GM18511 (cell line): ENCODE data around the gene ARHGEF39.

ENCODE experiments used
- ATAC-seq: cut with Tn5 transposase; IDR thresholded peaks from one replicate; pipeline ENCODE4 v1.9.1; 2021; ENCODE audit warnings: mild to moderate bottlenecking, moderate library complexity; ENCODE audit not compliant: unreplicated experiment

The ARHGEF39 gene

DNA sequence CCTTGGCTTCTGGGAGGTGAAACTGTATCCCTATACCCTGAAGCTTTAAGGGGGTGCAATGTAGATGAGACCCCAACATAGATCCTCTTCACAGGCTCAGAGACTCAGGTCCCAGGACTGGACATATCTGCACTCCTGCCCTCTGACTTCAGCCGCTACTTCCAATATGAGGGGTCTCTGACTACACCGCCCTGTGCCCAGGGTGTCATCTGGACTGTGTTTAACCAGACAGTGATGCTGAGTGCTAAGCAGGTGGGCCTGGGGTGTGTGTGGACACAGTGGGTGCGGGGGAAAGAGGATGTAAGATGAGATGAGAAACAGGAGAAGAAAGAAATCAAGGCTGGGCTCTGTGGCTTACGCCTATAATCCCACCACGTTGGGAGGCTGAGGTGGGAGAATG lies 14.1 kb upstream of the ARHGEF39 start:
- ATAC-seq = no peak

DNA sequence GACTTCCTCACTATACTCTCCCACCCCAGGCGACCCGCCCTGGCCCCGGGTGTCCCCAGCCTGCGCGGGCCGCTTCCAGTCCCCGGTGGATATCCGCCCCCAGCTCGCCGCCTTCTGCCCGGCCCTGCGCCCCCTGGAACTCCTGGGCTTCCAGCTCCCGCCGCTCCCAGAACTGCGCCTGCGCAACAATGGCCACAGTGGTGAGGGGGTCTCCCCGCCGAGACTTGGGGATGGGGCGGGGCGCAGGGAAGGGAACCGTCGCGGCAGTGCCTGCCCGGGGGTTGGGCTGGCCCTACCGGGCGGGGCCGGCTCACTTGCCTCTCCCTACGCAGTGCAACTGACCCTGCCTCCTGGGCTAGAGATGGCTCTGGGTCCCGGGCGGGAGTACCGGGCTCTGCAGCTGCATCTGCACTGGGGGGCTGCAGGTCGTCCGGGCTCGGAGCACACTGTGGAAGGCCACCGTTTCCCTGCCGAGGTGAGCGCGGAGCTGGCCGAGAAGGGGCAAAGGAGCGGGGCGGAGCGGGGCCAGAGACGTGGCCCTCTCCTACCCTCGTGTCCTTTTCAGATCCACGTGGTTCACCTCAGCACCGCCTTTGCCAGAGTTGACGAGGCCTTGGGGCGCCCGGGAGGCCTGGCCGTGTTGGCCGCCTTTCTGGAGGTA lies 10.9 kb upstream of the ARHGEF39 start:
- no peak for ATAC-seq

DNA sequence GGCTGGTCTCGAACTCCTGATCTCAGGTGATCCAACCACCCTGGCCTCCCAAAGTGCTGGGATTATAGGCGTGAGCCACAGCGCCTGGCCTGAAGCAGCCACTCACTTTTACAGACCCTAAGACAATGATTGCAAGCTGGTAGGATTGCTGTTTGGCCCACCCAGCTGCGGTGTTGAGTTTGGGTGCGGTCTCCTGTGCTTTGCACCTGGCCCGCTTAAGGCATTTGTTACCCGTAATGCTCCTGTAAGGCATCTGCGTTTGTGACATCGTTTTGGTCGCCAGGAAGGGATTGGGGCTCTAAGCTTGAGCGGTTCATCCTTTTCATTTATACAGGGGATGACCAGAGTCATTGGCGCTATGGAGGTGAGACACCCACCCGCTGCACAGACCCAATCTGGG lies 10.2 kb upstream of the ARHGEF39 start:
- ATAC-seq = no peak

DNA sequence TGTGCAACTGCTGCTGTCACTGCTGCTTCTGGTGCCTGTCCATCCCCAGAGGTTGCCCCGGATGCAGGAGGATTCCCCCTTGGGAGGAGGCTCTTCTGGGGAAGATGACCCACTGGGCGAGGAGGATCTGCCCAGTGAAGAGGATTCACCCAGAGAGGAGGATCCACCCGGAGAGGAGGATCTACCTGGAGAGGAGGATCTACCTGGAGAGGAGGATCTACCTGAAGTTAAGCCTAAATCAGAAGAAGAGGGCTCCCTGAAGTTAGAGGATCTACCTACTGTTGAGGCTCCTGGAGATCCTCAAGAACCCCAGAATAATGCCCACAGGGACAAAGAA lies 9.0 kb upstream of the ARHGEF39 start:
- no peak for ATAC-seq

DNA sequence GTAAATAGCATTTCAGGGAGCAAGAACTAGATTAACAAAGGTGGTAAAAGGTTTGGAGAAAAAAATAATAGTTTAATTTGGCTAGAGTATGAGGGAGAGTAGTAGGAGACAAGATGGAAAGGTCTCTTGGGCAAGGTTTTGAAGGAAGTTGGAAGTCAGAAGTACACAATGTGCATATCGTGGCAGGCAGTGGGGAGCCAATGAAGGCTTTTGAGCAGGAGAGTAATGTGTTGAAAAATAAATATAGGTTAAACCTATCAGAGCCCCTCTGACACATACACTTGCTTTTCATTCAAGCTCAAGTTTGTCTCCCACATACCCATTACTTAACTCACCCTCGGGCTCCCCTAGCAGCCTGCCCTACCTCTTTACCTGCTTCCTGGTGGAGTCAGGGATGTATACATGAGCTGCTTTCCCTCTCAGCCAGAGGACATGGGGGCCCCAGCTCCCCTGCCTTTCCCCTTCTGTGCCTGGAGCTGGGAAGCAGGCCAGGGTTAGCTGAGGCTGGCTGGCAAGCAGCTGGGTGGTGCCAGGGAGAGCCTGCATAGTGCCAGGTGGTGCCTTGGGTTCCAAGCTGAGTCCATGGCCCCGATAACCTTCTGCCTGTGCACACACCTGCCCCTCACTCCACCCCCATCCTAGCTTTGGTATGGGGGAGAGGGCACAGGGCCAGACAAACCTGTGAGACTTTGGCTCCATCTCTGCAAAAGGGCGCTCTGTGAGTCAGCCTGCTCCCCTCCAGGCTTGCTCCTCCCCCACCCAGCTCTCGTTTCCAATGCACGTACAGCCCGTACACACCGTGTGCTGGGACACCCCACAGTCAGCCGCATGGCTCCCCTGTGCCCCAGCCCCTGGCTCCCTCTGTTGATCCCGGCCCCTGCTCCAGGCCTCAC lies 8.4 kb upstream of the ARHGEF39 start, which contains the start of gene CA9:
Gene CA9 (plus strand): TSS at position 797 of the 893 bp plus-strand sequence. CDS start 32 bp downstream, at position 829.
- no peak for ATAC-seq

DNA sequence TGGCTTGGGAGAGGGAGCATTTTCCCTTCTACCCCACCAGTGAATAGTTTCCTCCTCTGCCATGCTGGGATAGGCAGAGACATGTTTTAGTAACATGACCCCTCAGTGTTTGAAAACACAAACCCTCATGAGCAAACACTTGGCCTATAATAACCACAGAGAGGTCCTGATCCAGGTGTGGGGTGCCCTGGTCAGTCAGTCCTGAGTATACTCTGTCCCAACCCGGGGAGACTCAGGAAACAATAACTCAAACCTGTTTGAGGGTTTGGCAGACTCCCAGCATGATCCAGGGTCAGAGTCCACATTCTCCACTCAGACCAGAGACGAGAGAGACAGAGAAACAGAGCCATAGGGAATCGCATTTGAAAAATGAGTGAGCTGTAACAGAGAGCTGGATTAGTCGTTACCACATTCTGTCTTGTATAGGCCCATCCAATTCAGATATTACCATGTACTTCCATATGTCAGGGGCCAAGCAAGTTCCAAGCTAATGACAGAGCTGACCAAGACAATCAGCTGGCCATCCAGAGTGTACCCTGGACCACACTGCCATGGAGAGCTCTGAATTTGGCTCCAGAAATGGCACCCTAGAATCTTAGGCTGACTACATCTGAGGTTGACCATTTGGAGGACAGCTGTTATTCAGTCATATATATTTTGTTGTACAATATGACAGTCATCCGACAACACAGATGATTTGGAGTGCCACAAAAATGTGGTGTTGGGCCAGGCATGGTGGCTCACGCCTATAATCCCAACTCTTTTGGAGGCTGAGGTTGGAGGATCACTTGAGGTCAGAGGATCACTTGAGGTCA lies 4.5 kb upstream of the ARHGEF39 start:
- no peak for ATAC-seq

DNA sequence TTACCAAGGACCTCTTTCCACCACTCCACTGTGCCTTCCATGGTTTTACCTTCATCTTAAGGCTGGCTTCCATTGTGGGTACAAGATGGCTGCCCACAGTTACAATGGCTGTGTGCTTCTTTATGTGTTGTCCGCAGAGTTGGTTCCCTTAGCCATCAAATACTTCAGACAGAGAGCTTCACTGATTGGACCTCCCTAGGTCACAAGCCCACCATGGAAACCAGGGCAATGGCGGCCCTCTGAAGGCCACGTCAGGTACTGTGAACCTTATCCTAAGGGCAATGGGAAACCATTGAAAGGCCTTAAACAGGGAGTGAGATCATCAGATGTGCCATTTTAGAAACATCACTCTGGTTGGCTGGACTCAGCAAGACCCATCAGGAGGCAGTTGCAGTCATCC lies 2.9 kb upstream of the ARHGEF39 start:
- no peak for ATAC-seq

DNA sequence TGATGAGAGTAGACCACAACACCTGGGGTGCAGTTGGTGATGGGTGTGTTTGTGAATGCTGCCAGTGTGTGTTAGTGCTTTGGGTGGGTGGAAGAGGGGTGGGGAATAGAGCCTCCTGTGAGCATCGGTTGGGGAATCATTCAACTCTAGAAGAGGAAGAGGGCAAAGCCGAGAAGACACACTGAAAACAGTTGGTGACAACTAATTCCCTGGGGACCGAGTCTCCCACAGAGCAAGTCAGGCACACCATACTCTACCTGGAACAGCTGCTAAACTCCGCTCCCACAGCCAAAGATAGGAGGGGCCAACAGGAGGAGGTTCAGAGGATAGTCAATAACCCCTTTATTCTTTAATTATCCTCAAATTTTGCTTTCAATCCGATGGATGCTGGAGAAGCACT lies 1.6 kb upstream of the ARHGEF39 start:
- no peak for ATAC-seq

DNA sequence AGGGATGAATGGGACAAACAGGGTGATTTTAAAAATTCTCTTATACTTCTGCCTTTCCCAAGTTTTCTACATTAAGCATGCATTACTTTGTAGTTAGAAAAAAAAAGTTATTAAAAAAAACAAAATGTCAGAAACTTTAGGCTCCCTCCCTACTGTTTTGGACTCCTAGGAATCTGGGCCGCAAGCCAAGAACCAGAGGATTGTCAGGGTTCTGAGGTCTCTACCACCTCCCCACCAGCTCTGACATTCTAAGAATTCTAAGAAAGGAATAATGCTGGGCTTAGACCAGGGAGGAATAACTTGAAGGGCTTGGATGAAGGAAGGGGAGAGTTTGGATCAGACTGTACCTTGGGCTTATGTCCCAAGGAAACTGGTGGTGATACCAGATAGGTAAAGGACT lies 1.1 kb upstream of the ARHGEF39 start:
- no peak for ATAC-seq

DNA sequence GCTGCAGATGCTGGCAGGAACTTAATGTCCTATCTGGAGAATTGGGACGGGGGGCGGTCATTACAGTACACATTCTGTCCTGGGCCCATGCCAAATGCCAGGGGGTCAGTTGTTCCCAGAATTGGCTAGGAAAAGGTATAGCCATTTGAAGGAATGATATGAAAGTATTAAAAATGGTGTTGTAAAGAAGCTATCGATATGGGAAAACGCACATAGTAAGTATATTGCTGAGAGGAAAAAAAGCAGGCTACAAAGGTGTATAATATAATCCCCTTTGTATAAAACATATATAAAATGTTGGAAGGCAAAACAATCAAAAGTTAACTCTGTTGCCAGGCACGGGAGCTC lies 450 bp upstream of the ARHGEF39 start:
- ATAC-seq = no peak

DNA sequence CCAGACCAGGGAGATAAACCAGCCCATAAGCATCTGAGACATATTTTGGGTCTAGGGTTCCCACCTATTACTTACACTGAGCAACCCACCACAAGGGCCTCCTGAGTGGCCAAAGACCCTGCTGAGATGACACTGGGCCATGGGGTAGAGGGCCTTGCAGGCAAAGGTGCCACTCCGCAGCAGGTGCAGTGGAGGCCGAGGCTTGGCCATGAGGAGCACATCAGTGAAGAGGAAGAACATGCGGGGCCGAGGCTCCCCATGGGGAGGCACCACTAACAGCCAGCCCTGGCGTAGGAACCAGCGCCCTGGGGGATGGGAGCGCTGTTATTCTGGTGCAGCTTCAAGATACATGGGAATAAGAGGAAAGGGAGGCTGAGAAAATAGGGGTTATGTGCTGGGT lies 2.6 kb downstream of the ARHGEF39 start:
- no peak for ATAC-seq

DNA sequence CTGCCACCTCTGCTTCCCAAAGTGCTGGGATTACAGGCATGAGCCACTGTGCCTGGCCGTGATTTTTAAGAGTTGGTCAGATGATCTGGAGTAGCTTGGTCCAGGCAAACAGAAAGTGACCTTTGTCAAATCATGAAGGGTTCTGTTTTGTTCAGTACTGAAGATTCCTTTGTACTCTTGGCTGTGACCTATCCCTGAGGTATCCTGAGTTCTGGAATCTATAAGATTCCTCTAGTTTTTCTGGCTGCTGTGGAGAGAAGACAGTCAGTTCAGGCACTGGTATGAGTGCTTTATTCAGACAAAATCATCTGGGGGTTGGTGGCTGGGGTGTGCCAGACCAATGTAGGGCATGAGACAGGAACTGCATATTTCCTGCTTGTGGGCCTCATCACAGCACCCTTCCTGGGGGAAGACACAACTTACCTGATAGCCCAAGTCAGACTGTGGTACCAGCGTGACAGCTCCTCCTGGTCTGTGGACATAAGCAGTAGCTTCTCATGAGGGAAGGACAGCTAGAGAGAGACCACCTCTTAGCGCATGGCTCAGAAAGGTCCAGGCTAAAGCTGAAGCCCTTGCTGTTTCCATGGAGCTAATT lies 3.1 kb downstream of the ARHGEF39 start:
- no peak for ATAC-seq

DNA sequence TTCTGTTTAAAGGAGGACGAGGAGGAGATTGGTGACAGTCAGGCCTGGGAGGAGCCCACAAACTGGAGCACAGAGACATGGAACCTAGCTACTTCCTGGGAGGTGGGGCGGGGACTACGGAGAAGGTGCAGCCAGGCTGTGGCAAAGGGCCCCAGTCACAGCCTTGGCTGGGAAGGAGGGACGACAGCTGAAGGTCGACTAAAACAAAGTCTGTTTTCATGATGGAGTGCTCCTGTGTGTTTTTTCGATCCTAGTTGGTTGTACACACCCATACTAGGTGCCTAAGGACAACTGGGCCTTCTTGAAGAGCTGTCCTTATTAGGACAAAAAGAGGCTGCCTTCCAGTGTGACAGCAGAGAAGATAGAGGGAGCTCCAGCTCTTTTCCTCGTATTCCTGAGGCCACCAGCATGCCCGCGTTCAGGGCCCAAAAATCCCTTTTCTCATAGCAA lies 4.0 kb downstream of the ARHGEF39 start:
- no peak for ATAC-seq

DNA sequence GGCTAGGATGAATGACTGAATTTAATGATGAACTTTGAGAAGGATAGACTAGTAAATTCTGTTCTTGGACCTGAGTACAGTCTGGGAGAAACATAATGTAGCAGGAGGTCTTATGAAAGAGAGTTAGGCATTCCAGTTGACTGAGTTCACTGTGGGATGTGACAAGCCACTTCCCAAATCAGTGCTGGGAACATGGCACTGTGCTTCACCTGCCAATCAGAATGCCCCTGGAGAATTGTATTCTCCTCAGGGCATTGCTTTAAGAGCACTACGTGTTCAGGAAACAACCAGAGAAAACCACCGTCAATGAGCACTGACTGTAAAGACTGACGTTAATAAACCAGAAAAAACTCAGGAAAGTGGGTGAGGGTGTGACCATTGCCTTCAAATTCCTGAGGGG lies 5.7 kb downstream of the ARHGEF39 start:
- ATAC-seq = no peak

DNA sequence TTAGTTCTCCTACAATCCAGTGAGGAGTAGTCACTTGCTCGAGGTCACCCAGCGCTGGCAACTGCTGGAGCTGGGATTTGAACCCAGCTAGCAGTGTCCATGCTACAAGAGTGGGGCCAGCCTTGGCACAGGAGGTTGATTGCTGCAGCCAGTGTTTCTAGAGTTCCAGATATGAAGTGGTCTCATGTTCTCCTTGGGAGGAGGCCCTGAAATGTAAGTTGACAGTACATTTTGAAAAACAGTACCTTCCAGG lies 6.1 kb downstream of the ARHGEF39 start:
- no peak for ATAC-seq

DNA sequence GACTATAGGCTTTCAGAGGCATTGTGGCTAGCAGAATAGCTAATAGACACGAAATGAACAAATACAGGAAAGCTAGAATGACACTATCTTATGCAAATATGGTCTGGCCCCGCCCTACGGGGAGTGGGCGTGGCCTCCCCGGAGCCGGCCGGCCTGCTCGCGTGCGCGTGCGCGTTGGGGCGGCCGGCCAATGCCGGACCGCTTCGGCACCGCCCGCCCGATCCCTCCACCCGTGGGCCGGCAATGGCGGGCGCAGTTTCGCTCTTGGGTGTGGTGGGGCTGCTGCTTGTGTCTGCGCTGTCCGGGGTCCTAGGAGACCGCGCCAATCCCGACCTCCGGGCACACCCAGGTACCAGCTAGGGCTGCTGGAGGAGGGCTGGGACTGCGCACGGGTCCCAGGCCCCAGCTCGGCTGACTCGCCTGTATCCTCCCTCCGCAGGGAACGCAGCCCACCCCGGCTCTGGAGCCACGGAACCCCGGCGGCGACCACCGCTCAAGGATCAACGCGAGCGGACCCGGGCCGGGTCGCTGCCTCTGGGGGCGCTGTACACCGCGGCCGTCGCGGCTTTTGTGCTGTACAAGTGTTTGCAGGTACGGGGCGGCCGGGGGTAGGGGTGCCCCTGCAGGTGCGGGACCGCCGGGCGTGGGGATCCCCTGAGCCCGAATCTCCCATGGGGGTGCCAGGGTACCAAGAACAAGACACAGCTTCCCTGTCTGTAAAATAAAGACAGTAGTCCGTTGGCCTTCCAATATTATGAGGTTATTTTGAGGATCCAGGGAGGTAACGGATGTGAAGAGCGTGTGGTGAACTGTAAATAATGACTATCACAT lies 6.6 kb downstream of the ARHGEF39 start, which contains the start of gene CCDC107:
Gene CCDC107 (plus strand): TSS at position 156 of the 831 bp plus-strand sequence. CDS start 88 bp downstream, at position 244.
- ATAC-seq = peak; percentile 69

DNA sequence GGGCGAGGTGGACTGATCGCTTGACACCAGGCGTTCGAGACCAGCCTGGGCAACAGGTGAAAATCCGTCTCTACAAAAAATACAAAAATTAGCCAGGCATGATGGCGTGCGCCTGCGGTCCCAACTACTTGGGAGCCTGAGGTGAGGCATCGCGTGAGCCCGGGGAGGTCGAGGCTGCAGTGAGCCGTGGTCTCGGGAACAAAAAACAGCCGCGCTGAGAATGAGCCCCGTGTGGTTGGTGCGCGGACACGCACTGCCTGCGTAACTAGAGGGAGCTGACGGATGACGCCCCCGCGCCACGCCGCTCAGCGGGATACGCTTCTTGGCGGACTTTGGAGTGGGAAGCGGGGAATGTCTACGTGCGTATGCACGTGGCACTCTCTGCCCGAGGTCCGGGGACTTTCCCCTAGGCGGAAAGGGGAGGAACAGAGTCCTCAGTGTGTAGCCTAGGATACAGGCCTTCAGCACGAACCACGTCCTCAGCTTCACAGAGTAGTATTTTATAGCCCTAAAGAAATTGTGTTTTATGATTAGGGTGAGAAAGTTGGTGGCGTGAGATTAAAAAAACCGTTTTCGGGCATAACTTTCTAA lies 7.4 kb downstream of the ARHGEF39 start, which contains the start of gene RMRP:
Gene RMRP (minus strand): TSS at position 474 of the 591 bp plus-strand sequence.
- ATAC-seq = peak; percentile 90

DNA sequence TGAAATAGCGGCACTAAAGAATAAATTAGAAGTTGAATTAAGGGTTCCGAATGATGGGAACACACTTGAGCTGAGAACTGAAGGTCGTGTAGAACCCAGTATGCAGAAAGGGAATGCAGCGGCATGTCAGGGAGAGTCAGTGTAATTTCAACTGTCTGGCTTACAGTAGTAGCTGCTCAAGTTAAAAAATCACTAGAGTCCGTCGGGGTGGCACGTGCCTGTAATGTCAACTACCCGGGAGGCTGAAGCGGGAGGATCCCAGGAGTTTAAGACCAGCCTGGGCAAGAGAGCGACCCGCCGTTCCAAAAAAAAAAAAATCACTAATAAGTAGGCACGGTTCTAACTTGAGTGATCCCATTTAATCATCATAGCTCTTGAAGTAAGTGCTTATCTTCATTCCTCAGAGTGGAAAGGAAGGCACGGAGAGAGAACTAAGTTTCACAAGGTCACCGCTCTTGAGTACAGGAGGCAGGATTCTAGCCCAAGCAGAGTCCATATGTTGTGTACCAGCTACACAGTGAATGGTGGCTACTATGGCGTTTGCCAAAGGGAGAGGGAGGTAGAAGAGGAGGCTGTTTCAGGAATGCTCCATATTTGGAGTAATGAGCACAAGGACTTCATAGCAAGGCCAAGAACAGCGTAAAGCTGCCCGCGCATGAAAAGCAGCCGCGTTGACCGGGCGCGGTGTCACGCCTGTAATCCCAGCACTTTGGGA lies 8.0 kb downstream of the ARHGEF39 start:
- no peak for ATAC-seq

DNA sequence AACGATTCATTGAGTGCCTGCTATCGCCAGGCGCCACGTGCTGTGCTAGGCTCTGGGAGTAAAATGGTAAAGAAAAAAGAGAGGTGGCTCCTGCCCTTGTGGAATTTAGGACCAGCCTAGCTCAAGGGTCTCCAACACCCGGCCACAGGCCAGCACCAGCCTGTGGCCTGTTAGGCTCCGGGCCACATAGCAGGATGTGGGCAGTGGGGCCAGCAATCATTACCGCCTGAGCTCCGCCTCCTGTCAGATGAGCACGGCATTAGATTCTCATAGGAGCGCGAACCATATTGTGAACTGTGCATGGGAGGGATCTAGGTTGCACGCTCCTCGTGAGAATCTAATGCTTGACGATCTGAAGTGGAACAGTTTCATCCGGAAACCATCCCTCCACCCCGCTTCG lies 8.6 kb downstream of the ARHGEF39 start:
- ATAC-seq = no peak
